Fibroblast of lung (primary cell): ENCODE results near the gene PAIP1. TPM values are rescaled to one million over a fixed set of nuclear protein-coding genes. Genes with fewer than 3 reads are reported as not detected.

Experiments
- DNase-seq, 2 donors: peaks; one replicate each; pipeline versions ENCODE4 v3.0.0 to v3.0.0-alpha.2; 2010; ENCODE audit warnings: low read depth in 2 of 2
- H2AFZ ChIP-seq: 2 replicates; pipeline ENCODE4 v1.5.1; 2012; ENCODE audit warnings: low read length, control low read depth, inconsistent platforms
- H3K27ac ChIP-seq: 2 replicates; pipeline ENCODE4 v1.5.1; 2011; ENCODE audit warnings: low read length, control low read depth; ENCODE audit not compliant: insufficient read depth
- H3K27me3 ChIP-seq: 2 replicates; pipeline ENCODE4 v1.5.1; 2011; ENCODE audit warnings: mild to moderate bottlenecking, low read length; ENCODE audit not compliant: control insufficient read depth, insufficient read depth
- H3K36me3 ChIP-seq: 2 replicates; pipeline ENCODE4 v1.5.1; 2011; ENCODE audit warnings: low read length; ENCODE audit not compliant: control insufficient read depth, insufficient read depth
- H3K4me1 ChIP-seq: 2 replicates; pipeline ENCODE4 v1.5.1; 2011; ENCODE audit warnings: low read length; ENCODE audit not compliant: control insufficient read depth, insufficient read depth; ENCODE audit errors: extremely low read depth
- H3K4me2 ChIP-seq: 2 replicates; pipeline ENCODE4 v1.5.1; 2011; ENCODE audit warnings: low read length, control low read depth; ENCODE audit not compliant: insufficient read depth; ENCODE audit errors: extremely low read depth
- H3K4me3 ChIP-seq, 4 experiments: fragments of 200-600 bp in 1 of 4; sonication (generic) in 1 of 4; replicated peaks in 1 of 4; 2 replicates each; pipeline ENCODE4 v1.5.1; 2011 to 2016; ENCODE audit warnings: low read length in 4 of 4, low read depth in 3 of 4, mild to moderate bottlenecking in 3 of 4, control low read depth in 2 of 4, inconsistent platforms in 1 of 4, mixed read lengths in 1 of 4; ENCODE audit not compliant: insufficient read depth in 1 of 4; ENCODE audit errors: control extremely low read depth in 1 of 4
- H3K79me2 ChIP-seq: 2 replicates; pipeline ENCODE4 v1.5.1; 2012; ENCODE audit warnings: mild to moderate bottlenecking, low read length, inconsistent platforms; ENCODE audit not compliant: control insufficient read depth, insufficient read depth
- H3K9ac ChIP-seq: 2 replicates; pipeline ENCODE4 v1.5.1; 2011; ENCODE audit warnings: mild to moderate bottlenecking, low read length, control low read depth; ENCODE audit not compliant: insufficient read depth
- H3K9me3 ChIP-seq: 2 replicates; pipeline ENCODE4 v1.5.1; 2012; ENCODE audit warnings: low read depth, low read length; ENCODE audit not compliant: control insufficient read depth, insufficient read depth
- H4K20me1 ChIP-seq: 2 replicates; pipeline ENCODE4 v1.5.1; 2011; ENCODE audit warnings: low read length; ENCODE audit not compliant: control insufficient read depth, insufficient read depth; ENCODE audit errors: extremely low read depth
- CTCF ChIP-seq, 2 donors: IDR thresholded peaks in 1 of 2; conservative IDR thresholded peaks in 1 of 2; 1 replicate in 1 of 2; 2 replicates in 1 of 2; pipeline ENCODE4 v1.5.1; 2011 to 2012; ENCODE audit warnings: low read length in 2 of 2, control low read depth in 1 of 2, inconsistent platforms in 1 of 2, low read depth in 1 of 2, mild to moderate bottlenecking in 1 of 2
- EZH2 ChIP-seq: IDR thresholded peaks from 2 replicates; pipeline ENCODE4 v1.5.1; 2012; ENCODE audit warnings: low read length, control low read depth, mild to moderate bottlenecking; ENCODE audit errors: missing control alignments
- polyA plus RNA-seq, 2 donors: library from polyadenylated mRNA; depleted of rRNA in 1 of 2; stranded (reverse) in 1 of 2; unstranded in 1 of 2; fragments of >200 nt; gene quantifications; 2 replicates each; pipeline ENCODE4 v1.2.1, GENCODE V29; 2011 to 2012; ENCODE audit warnings: missing spikeins in 1 of 2
- total RNA-seq: library from RNA; depleted of rRNA; stranded (reverse); fragments of >200 nt; gene quantifications from 2 replicates; pipeline ENCODE4 v1.2.1, GENCODE V29; 2014

The PAIP1 gene
- total and polyA plus RNA-seq, 2 donors (not counting 1 experiment from before 2014, with no cell fraction given), result 85.4 to 120 TPM

GRCh38 chr5:43497311-43498104 lies 59.4 kb downstream of the PAIP1 start:
- no peaks in the 10 kb centered on the region for H3K9me3 ChIP-seq
- no peak overlapping the region for H3K4me2 ChIP-seq
- H3K9ac ChIP-seq, result no peak overlapping the region
- H3K36me3 ChIP-seq, result no peaks in the 10 kb centered on the region
- H3K4me3 ChIP-seq, result no peak overlapping the region
- H3K4me1 ChIP-seq, result no peaks in the 10 kb centered on the region
- no peak for DNase-seq
- H3K79me2 ChIP-seq, result no peaks in the 10 kb centered on the region
- no peaks in the 10 kb centered on the region for H4K20me1 ChIP-seq
- TF ChIP-seq CTCF (conservative IDR thresholded peaks at IDR 0.05 in 1 of 2, IDR thresholded peaks at IDR 0.05 in 1 of 2; ENCODE audit: low read depth in 1 of 2, low read length in 2 of 2), result no peak
- TF ChIP-seq EZH2, result no peak
- no peak overlapping the region for H2AFZ ChIP-seq
- H3K27me3 ChIP-seq, result no peaks in the 10 kb centered on the region
- H3K27ac ChIP-seq, result no peak overlapping the region

GRCh38 chr5:43491326-43491725 lies 65.6 kb downstream of the PAIP1 start:
- DNase-seq, result no peak
- TF ChIP-seq EZH2 (no peak), CTCF (conservative IDR thresholded peaks at IDR 0.05 in 1 of 2, IDR thresholded peaks at IDR 0.05 in 1 of 2; ENCODE audit: low read depth in 1 of 2, low read length in 2 of 2) (no peak)
- no peaks in the 10 kb centered on the region for H3K9me3 ChIP-seq
- no peak overlapping the region for H3K4me2 ChIP-seq
- no peaks in the 10 kb centered on the region for H4K20me1 ChIP-seq
- H2AFZ ChIP-seq, result no peak overlapping the region
- no peak overlapping the region for H3K9ac ChIP-seq
- H3K27ac ChIP-seq, result no peak overlapping the region
- no peaks in the 10 kb centered on the region for H3K79me2 ChIP-seq
- H3K4me1 ChIP-seq, result no peaks in the 10 kb centered on the region
- no peaks in the 10 kb centered on the region for H3K36me3 ChIP-seq
- H3K4me3 ChIP-seq, result no peak overlapping the region
- H3K27me3 ChIP-seq, result no peaks in the 10 kb centered on the region

- Histone ChIP-seq H3K79me2 (peaks cover 15% of the 10 kb centered on the region), H3K36me3 (no peaks in the 10 kb centered on the region), H3K27ac (no peak overlapping the region), H4K20me1 (no peaks in the 10 kb centered on the region), H3K4me2 (no peak overlapping the region), H3K9me3 (no peaks in the 10 kb centered on the region), H3K4me1 (no peaks in the 10 kb centered on the region), H3K27me3 (no peaks in the 10 kb centered on the region), H3K4me3 (no peak overlapping the region), H3K9ac (no peak overlapping the region), H2AFZ (no peak overlapping the region)
- DNase-seq, result no peak
- no peak for TF ChIP-seq CTCF (conservative IDR thresholded peaks at IDR 0.05 in 1 of 2, IDR thresholded peaks at IDR 0.05 in 1 of 2; ENCODE audit: low read depth in 1 of 2, low read length in 2 of 2)
- no peak for TF ChIP-seq EZH2
These were observed 70.5 kb downstream of the PAIP1 start for GRCh38 chr5:43486353-43486752.
